ENCODE results near the gene COL27A1. TPM values are rescaled to one million over a fixed set of nuclear protein-coding genes. Genes with fewer than 3 reads are reported as not detected.

The COL27A1 gene
- total RNA-seq, 1 donor from 2014 or later: 13.0 TPM

DNA sequence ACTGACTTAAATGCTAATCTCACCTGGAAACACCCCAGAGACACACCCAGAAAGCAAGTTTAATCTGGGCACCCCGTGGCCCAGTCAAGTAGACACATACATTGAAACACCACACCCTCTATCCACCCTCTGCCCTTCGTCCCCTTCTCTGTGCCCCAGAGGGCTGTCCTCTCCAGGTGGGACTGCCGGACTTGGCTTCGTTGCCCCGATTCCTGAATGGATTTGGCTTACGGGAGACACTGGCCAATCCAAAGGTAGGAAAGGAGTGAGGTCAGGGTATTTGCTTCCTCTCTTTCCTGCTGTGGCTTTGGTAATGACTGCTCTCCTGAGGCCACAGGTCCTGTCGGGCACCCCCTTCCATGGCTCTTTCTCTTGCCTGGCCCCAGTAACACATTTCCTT lies 25.2 kb upstream of the COL27A1 start:
- TF ChIP-seq, protein P1, sequence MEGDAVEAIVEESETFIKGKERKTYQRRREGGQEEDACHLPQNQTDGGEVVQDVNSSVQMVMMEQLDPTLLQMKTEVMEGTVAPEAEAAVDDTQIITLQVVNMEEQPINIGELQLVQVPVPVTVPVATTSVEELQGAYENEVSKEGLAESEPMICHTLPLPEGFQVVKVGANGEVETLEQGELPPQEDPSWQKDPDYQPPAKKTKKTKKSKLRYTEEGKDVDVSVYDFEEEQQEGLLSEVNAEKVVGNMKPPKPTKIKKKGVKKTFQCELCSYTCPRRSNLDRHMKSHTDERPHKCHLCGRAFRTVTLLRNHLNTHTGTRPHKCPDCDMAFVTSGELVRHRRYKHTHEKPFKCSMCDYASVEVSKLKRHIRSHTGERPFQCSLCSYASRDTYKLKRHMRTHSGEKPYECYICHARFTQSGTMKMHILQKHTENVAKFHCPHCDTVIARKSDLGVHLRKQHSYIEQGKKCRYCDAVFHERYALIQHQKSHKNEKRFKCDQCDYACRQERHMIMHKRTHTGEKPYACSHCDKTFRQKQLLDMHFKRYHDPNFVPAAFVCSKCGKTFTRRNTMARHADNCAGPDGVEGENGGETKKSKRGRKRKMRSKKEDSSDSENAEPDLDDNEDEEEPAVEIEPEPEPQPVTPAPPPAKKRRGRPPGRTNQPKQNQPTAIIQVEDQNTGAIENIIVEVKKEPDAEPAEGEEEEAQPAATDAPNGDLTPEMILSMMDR (IDR thresholded peaks at IDR 0.05): no peak
- H3K9me3 ChIP-seq: no peaks in the 10 kb centered on the region
- intact Hi-C loops (cut with DNase I): no loop called here
- H3K4me1 ChIP-seq: no peaks in the 10 kb centered on the region
- H3K4me3 ChIP-seq: no peak overlapping the region
- no peak overlapping the region for H3K27ac ChIP-seq
- H3K27me3 ChIP-seq (ENCODE audit: low read depth): no peaks in the 10 kb centered on the region
- ATAC-seq: no peak
- DNase-seq: no peak
- no peaks in the 10 kb centered on the region for H3K36me3 ChIP-seq

DNA sequence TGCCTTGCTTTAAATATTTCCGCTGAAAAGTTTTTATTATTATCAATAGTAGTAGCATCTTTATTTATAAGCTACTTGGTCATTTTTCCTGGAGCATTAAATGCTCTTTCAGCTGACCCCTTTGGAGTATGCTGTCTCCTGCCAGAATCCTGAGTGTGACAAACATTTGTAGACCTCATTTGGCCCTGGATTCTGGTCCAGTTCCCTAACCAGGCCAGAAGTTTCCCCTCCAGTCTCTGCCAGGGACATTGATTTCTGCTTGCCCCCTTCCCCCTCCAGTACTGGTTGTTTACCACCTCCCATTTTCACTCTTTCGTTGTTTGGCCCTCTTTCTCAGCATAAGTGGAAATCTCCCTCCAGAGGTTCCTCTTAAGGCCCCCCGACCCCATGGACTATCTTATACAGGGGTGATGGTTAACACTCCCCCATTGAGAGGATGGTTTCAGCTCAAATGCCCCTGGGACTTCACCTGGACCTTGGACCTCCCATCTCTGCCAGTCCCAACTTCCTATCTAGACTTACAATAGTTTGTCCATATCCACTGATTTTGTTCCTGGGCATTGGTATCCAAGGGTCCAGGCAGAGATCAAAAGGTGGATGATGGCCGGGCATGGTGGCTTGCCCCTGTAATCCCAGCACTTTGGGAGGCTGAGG lies 24.6 kb upstream of the COL27A1 start:
- H3K4me1 ChIP-seq: no peaks in the 10 kb centered on the region
- no peaks in the 10 kb centered on the region for H3K36me3 ChIP-seq
- H3K27ac ChIP-seq: no peak overlapping the region
- H3K27me3 ChIP-seq (ENCODE audit: low read depth): no peaks in the 10 kb centered on the region
- no peaks in the 10 kb centered on the region for H3K9me3 ChIP-seq
- H3K4me3 ChIP-seq: no peak overlapping the region
- no peak for ATAC-seq
- TF ChIP-seq, protein P1 (IDR thresholded peaks at IDR 0.05): no peak
- DNase-seq: no peak
- intact Hi-C loops (cut with DNase I): no loop called here

DNA sequence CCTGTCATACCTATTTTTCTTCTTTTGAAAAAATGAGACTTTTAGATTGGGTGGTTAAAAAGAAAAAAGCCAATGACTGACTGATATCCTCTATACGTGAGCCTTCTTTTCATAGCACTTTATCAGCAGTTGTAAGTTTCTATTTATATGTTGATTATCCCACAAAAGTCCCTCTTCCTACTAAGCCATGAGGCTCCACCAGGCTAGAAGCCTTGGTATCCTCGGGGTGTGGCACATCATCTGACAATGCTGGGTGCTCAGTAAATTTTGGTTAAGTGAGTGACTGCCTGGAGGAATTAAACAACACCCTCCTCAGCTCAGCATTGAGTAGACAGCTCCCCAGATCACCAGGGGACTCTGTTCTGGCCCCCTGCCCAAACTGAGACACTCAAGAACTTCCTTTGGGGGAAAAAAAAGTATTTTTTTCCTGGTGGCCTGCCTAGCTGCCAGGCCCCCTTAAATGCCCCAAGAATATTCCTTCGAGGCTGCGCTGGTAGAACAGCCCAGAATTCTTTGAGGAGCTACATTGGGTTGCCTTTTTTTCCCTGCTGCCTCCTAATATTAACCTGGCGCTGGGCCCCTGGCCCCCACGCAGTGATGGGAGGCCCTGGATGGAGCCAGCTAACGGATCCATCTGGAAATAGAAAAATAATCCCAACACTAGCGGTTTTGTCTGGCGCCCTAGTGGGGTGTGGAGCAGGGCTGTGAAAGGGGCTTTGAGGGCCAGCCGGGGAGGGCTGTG lies 23.4 kb upstream of the COL27A1 start:
- Histone ChIP-seq H3K27me3 (ENCODE audit: low read depth) (no peaks in the 10 kb centered on the region), H3K4me1 (no peaks in the 10 kb centered on the region), H3K4me3 (no peak overlapping the region), H3K27ac (no peak overlapping the region), H3K9me3 (no peaks in the 10 kb centered on the region), H3K36me3 (no peaks in the 10 kb centered on the region)
- DNase-seq: no peak
- intact Hi-C loops (cut with DNase I): no loop called here
- TF ChIP-seq, protein P1 (IDR thresholded peaks at IDR 0.05): no peak
- ATAC-seq: no peak

DNA sequence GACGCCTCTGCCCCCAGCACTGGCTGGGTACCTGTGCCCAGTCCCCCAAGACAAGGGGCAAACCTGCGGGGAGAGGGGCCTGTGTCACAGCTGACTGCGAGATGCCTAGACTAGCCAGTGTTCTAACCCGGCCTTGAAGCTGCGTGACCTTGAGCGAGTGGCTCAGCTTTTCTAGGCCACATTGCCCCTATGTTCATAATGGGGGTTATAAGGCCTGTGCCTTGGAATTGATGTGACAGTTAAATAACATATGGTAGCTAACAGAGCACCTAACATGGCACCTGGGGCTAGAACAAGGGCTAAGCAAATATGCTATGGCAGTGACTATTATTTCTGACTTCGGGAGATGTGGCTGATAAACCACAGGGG lies 22.8 kb upstream of the COL27A1 start:
- no peak overlapping the region for H3K27ac ChIP-seq
- ATAC-seq (no peak), DNase-seq (no peak)
- H3K9me3 ChIP-seq: no peaks in the 10 kb centered on the region
- no peaks in the 10 kb centered on the region for H3K4me1 ChIP-seq
- no peaks in the 10 kb centered on the region for H3K36me3 ChIP-seq
- no peaks in the 10 kb centered on the region for H3K27me3 ChIP-seq (ENCODE audit: low read depth)
- TF ChIP-seq, protein P1 (IDR thresholded peaks at IDR 0.05): no peak
- intact Hi-C loops (cut with DNase I): no loop called here
- H3K4me3 ChIP-seq: no peak overlapping the region

DNA sequence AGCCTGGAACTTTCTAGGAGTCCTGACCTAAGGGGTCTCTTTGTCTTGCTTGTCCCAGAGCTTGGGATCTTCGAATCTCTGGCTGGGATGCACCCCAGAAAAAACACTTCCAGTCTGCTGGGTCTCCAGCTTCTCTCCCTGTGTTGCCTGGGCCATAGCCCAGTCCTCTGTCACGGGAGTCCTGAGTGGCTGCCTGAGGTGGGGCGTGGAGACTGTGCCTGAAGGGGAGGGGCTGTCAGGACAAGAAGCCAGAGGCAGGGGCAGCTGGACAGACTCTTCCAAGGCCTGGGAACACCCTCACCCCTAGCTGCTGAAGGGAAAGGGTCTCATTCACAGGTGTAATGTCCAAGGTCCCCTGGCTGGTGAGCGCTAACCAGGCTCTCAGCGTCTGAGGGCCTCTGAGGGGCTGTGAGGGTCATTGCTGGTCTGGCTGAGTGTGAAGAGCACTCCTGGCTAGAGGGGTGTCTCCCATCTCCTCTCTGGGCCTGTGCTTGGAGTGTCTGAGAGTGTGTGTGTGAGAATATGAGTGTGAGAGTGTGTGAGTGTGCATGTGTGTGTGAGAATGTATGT lies 20.4 kb upstream of the COL27A1 start:
- ATAC-seq: peak in 1 of 2 donors; percentile 17
- Histone ChIP-seq H3K4me3 (no peak overlapping the region), H3K36me3 (no peaks in the 10 kb centered on the region), H3K9me3 (no peaks in the 10 kb centered on the region), H3K4me1 (peaks cover 8% of the 10 kb centered on the region), H3K27ac (no peak overlapping the region), H3K27me3 (ENCODE audit: low read depth) (no peaks in the 10 kb centered on the region)
- TF ChIP-seq, protein P1 (IDR thresholded peaks at IDR 0.05): no peak
- no peak for DNase-seq
- intact Hi-C loops (cut with DNase I): no loop called here
